OCI-LY1 (cell line): ENCODE data around the gene NEAT1.

Experiments
- H2AFZ ChIP-seq: fragments of 200-600 bp; sonication (generic), shearing (Covaris generic); 2 replicates; pipeline ENCODE4 v1.6.0; 2014; ENCODE audit warnings: antibody characterized with exemption, mild to moderate bottlenecking, low read length
- H3F3A ChIP-seq: fragments of 200-600 bp; sonication (generic), shearing (Covaris generic); 2 replicates; pipeline ENCODE4 v1.6.0; 2014; ENCODE audit warnings: mild to moderate bottlenecking, antibody characterized with exemption, low read length, moderate library complexity; ENCODE audit not compliant: insufficient read depth
- H3K27ac ChIP-seq: fragments of 200-600 bp; sonication (generic); 2 replicates; pipeline ENCODE4 v1.5.1; 2014; ENCODE audit warnings: low read length, mixed run types, mild to moderate bottlenecking, low read depth; ENCODE audit not compliant: poor library complexity, severe bottlenecking
- H3K27me3 ChIP-seq: fragments of 200-600 bp; sonication (generic); 2 replicates; pipeline ENCODE4 v1.6.0; 2014; ENCODE audit warnings: antibody characterized with exemption, mild to moderate bottlenecking, low read length, moderate library complexity; ENCODE audit not compliant: insufficient read depth
- H3K36me3 ChIP-seq: fragments of 200-600 bp; sonication (generic); 2 replicates; pipeline ENCODE4 v1.6.1; 2014; ENCODE audit warnings: mild to moderate bottlenecking, antibody characterized with exemption, low read length, moderate library complexity, mixed read lengths; ENCODE audit not compliant: insufficient read depth
- H3K4me1 ChIP-seq: fragments of 200-600 bp; sonication (generic); 2 replicates; pipeline ENCODE4 v1.5.1; 2014; ENCODE audit warnings: mild to moderate bottlenecking, low read length, moderate library complexity; ENCODE audit not compliant: insufficient read depth, severe bottlenecking
- H3K4me2 ChIP-seq: fragments of 200-600 bp; sonication (generic), shearing (Covaris generic); 2 replicates; pipeline ENCODE4 v1.6.1; 2014; ENCODE audit warnings: low read length
- H3K4me3 ChIP-seq: fragments of 200-600 bp; sonication (generic); 2 replicates; pipeline ENCODE4 v1.5.1; 2014; ENCODE audit warnings: low read length, low read depth, mild to moderate bottlenecking, mixed read lengths; ENCODE audit not compliant: poor library complexity, severe bottlenecking
- H3K79me2 ChIP-seq: fragments of 200-600 bp; shearing (Covaris generic); 2 replicates; pipeline ENCODE4 v1.6.1; 2016; ENCODE audit warnings: mixed run types, low read length, mixed read lengths; ENCODE audit not compliant: insufficient read depth
- H3K9ac ChIP-seq: fragments of 200-600 bp; sonication (generic), shearing (Covaris generic); 2 replicates; pipeline ENCODE4 v1.6.1; 2014; ENCODE audit warnings: mild to moderate bottlenecking, low read length, mixed read lengths
- H3K9me2 ChIP-seq: fragments of 200-600 bp; sonication (generic), shearing (Covaris generic); 2 replicates; pipeline ENCODE4 v1.6.1; 2014; ENCODE audit warnings: low read depth, mild to moderate bottlenecking, low read length, mixed read lengths
- H3K9me3 ChIP-seq: fragments of 200-600 bp; shearing (Covaris generic); 2 replicates; pipeline ENCODE4 v1.6.1; 2014; ENCODE audit warnings: low read length, mixed read lengths
- H4K20me1 ChIP-seq: fragments of 200-600 bp; sonication (generic), shearing (Covaris generic); 2 replicates; pipeline ENCODE4 v1.6.0; 2016; ENCODE audit warnings: mild to moderate bottlenecking, low read length; ENCODE audit not compliant: insufficient read depth
- EZH2 ChIP-seq: fragments of 200-600 bp; sonication (generic), shearing (Covaris generic); IDR thresholded peaks from 2 replicates; pipeline ENCODE4 v1.8.0; 2017; ENCODE audit warnings: borderline replicate concordance, mixed run types, mild to moderate bottlenecking, antibody characterized with exemption, low read length, moderate library complexity, mixed read lengths
- TF ChIP-seq, protein P1 (sequence below): fragments of 200-600 bp; sonication (generic), shearing (Covaris generic); IDR thresholded peaks from 2 replicates; pipeline ENCODE4 v1.5.1; 2017; ENCODE audit warnings: mild to moderate bottlenecking, antibody characterized with exemption, low read length, moderate library complexity, mixed read lengths

Gene NEAT1

GRCh38 chr11:65420506-65420905 lies 2.1 kb upstream of the NEAT1 start:
- peak overlapping the region; percentile 99 for H3K27ac ChIP-seq
- H3K9me2 ChIP-seq = no peaks in the 10 kb centered on the region
- no peaks in the 10 kb centered on the region for H3K9me3 ChIP-seq
- peak overlapping the region; percentile 95 for H3K4me3 ChIP-seq
- peaks cover 70% of the 10 kb centered on the region for H3K4me1 ChIP-seq
- peaks cover 34% of the 10 kb centered on the region for H3K79me2 ChIP-seq
- no peaks in the 10 kb centered on the region for H4K20me1 ChIP-seq
- peaks cover 29% of the 10 kb centered on the region for H3K36me3 ChIP-seq
- peak overlapping the region; percentile 97 for H3K4me2 ChIP-seq
- H3F3A ChIP-seq = no peaks in the 10 kb centered on the region
- TF ChIP-seq, protein P1, sequence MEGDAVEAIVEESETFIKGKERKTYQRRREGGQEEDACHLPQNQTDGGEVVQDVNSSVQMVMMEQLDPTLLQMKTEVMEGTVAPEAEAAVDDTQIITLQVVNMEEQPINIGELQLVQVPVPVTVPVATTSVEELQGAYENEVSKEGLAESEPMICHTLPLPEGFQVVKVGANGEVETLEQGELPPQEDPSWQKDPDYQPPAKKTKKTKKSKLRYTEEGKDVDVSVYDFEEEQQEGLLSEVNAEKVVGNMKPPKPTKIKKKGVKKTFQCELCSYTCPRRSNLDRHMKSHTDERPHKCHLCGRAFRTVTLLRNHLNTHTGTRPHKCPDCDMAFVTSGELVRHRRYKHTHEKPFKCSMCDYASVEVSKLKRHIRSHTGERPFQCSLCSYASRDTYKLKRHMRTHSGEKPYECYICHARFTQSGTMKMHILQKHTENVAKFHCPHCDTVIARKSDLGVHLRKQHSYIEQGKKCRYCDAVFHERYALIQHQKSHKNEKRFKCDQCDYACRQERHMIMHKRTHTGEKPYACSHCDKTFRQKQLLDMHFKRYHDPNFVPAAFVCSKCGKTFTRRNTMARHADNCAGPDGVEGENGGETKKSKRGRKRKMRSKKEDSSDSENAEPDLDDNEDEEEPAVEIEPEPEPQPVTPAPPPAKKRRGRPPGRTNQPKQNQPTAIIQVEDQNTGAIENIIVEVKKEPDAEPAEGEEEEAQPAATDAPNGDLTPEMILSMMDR = no peak
- no peaks in the 10 kb centered on the region for H3K27me3 ChIP-seq
- no peak overlapping the region for H2AFZ ChIP-seq
- peak overlapping the region; percentile 99 for H3K9ac ChIP-seq

DNA sequence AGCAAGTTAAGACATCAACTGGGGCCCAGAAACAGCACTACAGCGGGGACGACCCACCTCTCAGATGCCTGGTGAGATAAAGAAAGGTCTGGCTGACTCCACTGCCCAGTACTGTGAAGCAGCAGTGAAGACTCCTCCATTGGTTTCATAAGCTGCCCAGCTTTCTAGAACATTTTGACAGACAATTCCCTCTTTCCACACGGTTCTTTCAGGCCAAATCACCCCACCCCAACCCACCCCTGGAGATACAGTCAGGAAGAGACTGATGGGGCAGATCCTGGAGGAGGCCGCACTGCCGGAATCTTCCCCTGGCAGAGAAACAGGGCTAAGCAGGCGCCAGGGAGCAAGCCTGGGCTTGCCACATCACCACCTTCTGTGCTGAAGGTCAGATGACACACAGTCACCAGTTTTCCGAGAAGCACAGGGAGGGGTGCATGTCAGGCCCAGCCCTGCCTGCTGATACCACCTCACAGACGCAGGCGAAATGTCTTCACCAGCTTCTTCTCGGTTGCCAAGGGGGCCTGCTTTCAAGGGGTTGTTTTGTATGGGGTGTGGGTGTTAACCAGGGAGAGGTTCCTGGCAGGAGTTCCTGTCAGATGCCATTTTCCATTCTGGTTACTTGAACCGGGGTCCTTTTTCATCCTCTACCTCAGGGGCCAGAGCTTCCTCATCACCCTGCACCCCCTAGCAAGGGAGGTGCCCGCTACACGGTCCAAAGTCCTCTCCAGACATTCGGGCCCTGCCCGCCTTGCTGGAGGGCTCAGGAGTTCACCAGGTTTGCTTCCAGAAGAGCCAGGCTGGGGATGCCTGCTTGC lies 1.4 kb upstream of the NEAT1 start:
- H3K4me1 ChIP-seq = peaks cover 70% of the 10 kb centered on the region
- TF ChIP-seq EZH2 = no peak
- TF ChIP-seq, protein P1 = no peak
- H3F3A ChIP-seq = no peaks in the 10 kb centered on the region
- H3K4me3 ChIP-seq = peak overlapping the region; percentile 95
- H3K27me3 ChIP-seq = no peaks in the 10 kb centered on the region
- H3K9me2 ChIP-seq = no peaks in the 10 kb centered on the region
- H3K9ac ChIP-seq = peak overlapping the region; percentile 99
- H3K27ac ChIP-seq = peak overlapping the region; percentile 99
- H3K4me2 ChIP-seq = peak overlapping the region; percentile 88
- H3K9me3 ChIP-seq = no peaks in the 10 kb centered on the region
- H3K79me2 ChIP-seq = peaks cover 40% of the 10 kb centered on the region
- H3K36me3 ChIP-seq = peaks cover 35% of the 10 kb centered on the region
- no peak overlapping the region for H2AFZ ChIP-seq
- no peaks in the 10 kb centered on the region for H4K20me1 ChIP-seq

GRCh38 chr11:65421794-65422632 lies 585 bp upstream of the NEAT1 start:
- TF ChIP-seq, protein P1 = 0 out of 2 replicates have a peak, but pooled peaks have one; percentile 13
- TF ChIP-seq EZH2 = no peak
- Histone ChIP-seq H4K20me1 (no peaks in the 10 kb centered on the region), H3K4me1 (peaks cover 70% of the 10 kb centered on the region), H3K27me3 (no peaks in the 10 kb centered on the region), H3K27ac (peak overlapping the region; percentile 99), H3K79me2 (peaks cover 49% of the 10 kb centered on the region), H3K36me3 (peaks cover 44% of the 10 kb centered on the region), H3F3A (no peaks in the 10 kb centered on the region), H3K9ac (peak overlapping the region; percentile 99), H3K4me2 (peak overlapping the region; percentile 88), H3K9me3 (no peaks in the 10 kb centered on the region), H3K9me2 (no peaks in the 10 kb centered on the region), H2AFZ (no peak overlapping the region), H3K4me3 (peak overlapping the region; percentile 95)
